GM12878 (cell line): ENCODE data around the gene PRKACG. TPM values are rescaled to one million over a fixed set of nuclear protein-coding genes. Genes with fewer than 3 reads are reported as not detected.

Source experiments
- EED ChIP-seq: sonication (generic); IDR thresholded peaks from 2 replicates; pipeline ENCODE4 v1.6.1; 2016; ENCODE audit warnings: antibody characterized with exemption, low read depth
- KDM1A ChIP-seq: fragments of 200-600 bp; sonication (generic); IDR thresholded peaks from 2 replicates; pipeline ENCODE4 v1.6.1; 2016; ENCODE audit warnings: borderline replicate concordance
- RAD51 ChIP-seq: fragments of 450-650 bp; IDR thresholded peaks from 2 replicates; pipeline ENCODE4 v1.6.1; 2016; ENCODE audit warnings: moderate library complexity, mild to moderate bottlenecking, inconsistent platforms
- RB1 ChIP-seq: fragments of 450-650 bp; formaldehyde crosslinking; IDR thresholded peaks from 2 replicates; pipeline ENCODE4 v1.6.1; 2017; ENCODE audit warnings: mild to moderate bottlenecking, borderline replicate concordance
- SPI1 ChIP-seq: IDR thresholded peaks from 2 replicates; pipeline ENCODE4 v1.6.1; 2011; ENCODE audit warnings: low read depth, mild to moderate bottlenecking, low read length, moderate library complexity, borderline replicate concordance; ENCODE audit not compliant: insufficient read depth
- SRF ChIP-seq, 2 experiments: IDR thresholded peaks; 2 replicates each; pipeline ENCODE4 v1.6.1; 2011; ENCODE audit warnings: low read depth in 2 of 2, low read length in 2 of 2, mild to moderate bottlenecking in 1 of 2, moderate library complexity in 1 of 2
- ZNF207 ChIP-seq: fragments of 450-650 bp; IDR thresholded peaks from 2 replicates; pipeline ENCODE4 v1.6.1; 2014; ENCODE audit warnings: antibody characterized with exemption, mild to moderate bottlenecking, borderline replicate concordance
- polyA plus RNA-seq, 11 experiments: library from polyadenylated mRNA; depleted of rRNA in 4 of 11; unstranded in 6 of 11; stranded (reverse) in 5 of 11; fragments of >200 nt; fragmentation: Nextera tagmentation in 4 of 11; fragmentation: Illumina TruSeq in 1 of 11; extraction: Ambion mirVana in 4 of 11; extraction: Trizol in 1 of 11; gene quantifications; 1 replicate in 1 of 11; 2 replicates in 10 of 11; pipeline versions ENCODE4 v1.2.1 to v1.2.3, GENCODE V29; 2011 to 2016; ENCODE audit warnings: inconsistent platforms in 2 of 11, missing spikeins in 2 of 11, low read depth in 1 of 11
- total RNA-seq, 4 experiments: library from RNA; depleted of rRNA in 3 of 4; stranded (reverse); fragments of >200 nt in 3 of 4; fragmentation: Illumina TruSeq in 1 of 4; extraction: Trizol in 1 of 4; gene quantifications; 2 replicates each; pipeline versions ENCODE4 v1.2.1 to v1.2.3, GENCODE V29; 2013 to 2021
- TF ChIP-seq, protein P1 (sequence below): fragments of 450-650 bp; formaldehyde crosslinking; IDR thresholded peaks from 2 replicates; pipeline ENCODE4 v1.4.0; 2022; ENCODE audit warnings: mild to moderate bottlenecking, moderate library complexity
- TF ChIP-seq, protein P2 (sequence below): fragments of 450-650 bp; conservative IDR thresholded peaks from 2 replicates; pipeline ENCODE4 v1.6.1; 2017; ENCODE audit warnings: mild to moderate bottlenecking, moderate library complexity
- TF ChIP-seq, protein P3 (sequence below): fragments of 150-350 bp; IDR thresholded peaks from 2 replicates; pipeline ENCODE4 v1.6.1; 2016; ENCODE audit warnings: low read depth, low read length

Gene PRKACG
- total and polyA plus RNA-seq, 10 of the 15 experiments (the other 5 are each of a cell fraction or from before 2014, with no cell fraction given): not detected

DNA sequence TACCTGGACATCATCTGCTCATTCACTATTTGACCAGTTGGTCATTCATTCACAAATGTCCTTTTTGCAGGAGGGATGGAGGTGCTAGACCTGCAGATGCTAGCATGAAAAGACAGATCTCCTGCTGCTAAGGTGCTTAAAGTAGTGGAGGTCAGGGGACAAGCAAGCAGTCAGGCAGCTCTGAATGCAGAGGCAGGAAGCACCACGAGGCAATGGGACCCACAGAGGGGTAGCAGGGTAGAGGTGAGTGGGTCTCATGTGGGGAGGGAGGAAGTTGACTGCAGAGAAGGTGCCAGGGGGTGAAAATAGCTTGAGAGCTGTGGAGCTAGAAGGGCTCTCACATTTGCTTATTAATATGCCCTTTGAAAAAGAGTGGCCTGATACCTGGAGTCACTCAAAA, 46.9 kb upstream of the PRKACG start (continued):
- TF ChIP-seq, protein P1, sequence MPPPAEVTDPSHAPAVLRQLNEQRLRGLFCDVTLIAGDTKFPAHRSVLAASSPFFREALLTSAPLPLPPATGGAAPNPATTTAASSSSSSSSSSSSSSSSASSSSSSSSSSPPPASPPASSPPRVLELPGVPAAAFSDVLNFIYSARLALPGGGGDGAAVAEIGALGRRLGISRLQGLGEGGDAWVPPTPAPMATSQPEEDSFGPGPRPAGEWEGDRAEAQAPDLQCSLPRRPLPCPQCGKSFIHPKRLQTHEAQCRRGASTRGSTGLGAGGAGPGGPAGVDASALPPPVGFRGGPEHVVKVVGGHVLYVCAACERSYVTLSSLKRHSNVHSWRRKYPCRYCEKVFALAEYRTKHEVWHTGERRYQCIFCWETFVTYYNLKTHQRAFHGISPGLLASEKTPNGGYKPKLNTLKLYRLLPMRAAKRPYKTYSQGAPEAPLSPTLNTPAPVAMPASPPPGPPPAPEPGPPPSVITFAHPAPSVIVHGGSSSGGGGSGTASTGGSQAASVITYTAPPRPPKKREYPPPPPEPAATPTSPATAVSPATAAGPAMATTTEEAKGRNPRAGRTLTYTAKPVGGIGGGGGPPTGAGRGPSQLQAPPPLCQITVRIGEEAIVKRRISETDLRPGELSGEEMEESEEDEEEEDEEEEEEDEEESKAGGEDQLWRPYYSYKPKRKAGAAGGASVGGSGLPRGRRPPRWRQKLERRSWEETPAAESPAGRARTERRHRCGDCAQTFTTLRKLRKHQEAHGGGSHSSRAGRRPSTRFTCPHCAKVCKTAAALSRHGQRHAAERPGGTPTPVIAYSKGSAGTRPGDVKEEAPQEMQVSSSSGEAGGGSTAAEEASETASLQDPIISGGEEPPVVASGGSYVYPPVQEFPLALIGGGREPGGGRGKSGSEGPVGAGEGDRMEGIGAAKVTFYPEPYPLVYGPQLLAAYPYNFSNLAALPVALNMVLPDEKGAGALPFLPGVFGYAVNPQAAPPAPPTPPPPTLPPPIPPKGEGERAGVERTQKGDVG: no peak
- TF ChIP-seq, protein P2, sequence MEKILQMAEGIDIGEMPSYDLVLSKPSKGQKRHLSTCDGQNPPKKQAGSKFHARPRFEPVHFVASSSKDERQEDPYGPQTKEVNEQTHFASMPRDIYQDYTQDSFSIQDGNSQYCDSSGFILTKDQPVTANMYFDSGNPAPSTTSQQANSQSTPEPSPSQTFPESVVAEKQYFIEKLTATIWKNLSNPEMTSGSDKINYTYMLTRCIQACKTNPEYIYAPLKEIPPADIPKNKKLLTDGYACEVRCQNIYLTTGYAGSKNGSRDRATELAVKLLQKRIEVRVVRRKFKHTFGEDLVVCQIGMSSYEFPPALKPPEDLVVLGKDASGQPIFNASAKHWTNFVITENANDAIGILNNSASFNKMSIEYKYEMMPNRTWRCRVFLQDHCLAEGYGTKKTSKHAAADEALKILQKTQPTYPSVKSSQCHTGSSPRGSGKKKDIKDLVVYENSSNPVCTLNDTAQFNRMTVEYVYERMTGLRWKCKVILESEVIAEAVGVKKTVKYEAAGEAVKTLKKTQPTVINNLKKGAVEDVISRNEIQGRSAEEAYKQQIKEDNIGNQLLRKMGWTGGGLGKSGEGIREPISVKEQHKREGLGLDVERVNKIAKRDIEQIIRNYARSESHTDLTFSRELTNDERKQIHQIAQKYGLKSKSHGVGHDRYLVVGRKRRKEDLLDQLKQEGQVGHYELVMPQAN: no peak
- TF ChIP-seq RAD51 (no peak), ZNF207 (no peak), KDM1A (no peak), SPI1 (no peak), RB1 (no peak), EED (no peak), SRF (IDR thresholded peaks at IDR 0.05; ENCODE audit: low read depth in 2 of 2, low read length in 2 of 2) (no peak)
- TF ChIP-seq, protein P3, sequence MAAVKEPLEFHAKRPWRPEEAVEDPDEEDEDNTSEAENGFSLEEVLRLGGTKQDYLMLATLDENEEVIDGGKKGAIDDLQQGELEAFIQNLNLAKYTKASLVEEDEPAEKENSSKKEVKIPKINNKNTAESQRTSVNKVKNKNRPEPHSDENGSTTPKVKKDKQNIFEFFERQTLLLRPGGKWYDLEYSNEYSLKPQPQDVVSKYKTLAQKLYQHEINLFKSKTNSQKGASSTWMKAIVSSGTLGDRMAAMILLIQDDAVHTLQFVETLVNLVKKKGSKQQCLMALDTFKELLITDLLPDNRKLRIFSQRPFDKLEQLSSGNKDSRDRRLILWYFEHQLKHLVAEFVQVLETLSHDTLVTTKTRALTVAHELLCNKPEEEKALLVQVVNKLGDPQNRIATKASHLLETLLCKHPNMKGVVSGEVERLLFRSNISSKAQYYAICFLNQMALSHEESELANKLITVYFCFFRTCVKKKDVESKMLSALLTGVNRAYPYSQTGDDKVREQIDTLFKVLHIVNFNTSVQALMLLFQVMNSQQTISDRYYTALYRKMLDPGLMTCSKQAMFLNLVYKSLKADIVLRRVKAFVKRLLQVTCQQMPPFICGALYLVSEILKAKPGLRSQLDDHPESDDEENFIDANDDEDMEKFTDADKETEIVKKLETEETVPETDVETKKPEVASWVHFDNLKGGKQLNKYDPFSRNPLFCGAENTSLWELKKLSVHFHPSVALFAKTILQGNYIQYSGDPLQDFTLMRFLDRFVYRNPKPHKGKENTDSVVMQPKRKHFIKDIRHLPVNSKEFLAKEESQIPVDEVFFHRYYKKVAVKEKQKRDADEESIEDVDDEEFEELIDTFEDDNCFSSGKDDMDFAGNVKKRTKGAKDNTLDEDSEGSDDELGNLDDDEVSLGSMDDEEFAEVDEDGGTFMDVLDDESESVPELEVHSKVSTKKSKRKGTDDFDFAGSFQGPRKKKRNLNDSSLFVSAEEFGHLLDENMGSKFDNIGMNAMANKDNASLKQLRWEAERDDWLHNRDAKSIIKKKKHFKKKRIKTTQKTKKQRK: no peak
